Liver (tissue), 9 donors: ENCODE results near the gene NEK1. TPM values are rescaled to one million over a fixed set of nuclear protein-coding genes. Genes with fewer than 3 reads are reported as not detected.

ENCODE experiments used
- DNase-seq: peaks from one replicate; pipeline ENCODE4 v3.0.0-alpha.2; 2017; ENCODE audit warnings: low spot score
- H3K27ac ChIP-seq, 2 donors: one replicate each; pipeline ENCODE4 v1.7.0; 2013; ENCODE audit warnings: inconsistent platforms in 2 of 2, low read length in 2 of 2, control low read depth in 1 of 2, low read depth in 1 of 2, mild to moderate bottlenecking in 1 of 2
- H3K27me3 ChIP-seq, 4 donors: one replicate each; pipeline versions ENCODE4 v1.6.1 to v1.7.0; 2013; ENCODE audit warnings: low read length in 3 of 4, inconsistent platforms in 1 of 4, mild to moderate bottlenecking in 1 of 4, moderate library complexity in 1 of 4; ENCODE audit not compliant: control insufficient read depth in 4 of 4, insufficient read depth in 4 of 4
- H3K36me3 ChIP-seq, 4 donors: one replicate each; pipeline versions ENCODE4 v1.6.1 to v1.7.0; 2013; ENCODE audit warnings: low read length in 3 of 4, mild to moderate bottlenecking in 3 of 4, low read depth in 1 of 4, moderate library complexity in 1 of 4; ENCODE audit not compliant: control insufficient read depth in 4 of 4, insufficient read depth in 3 of 4
- H3K4me1 ChIP-seq, 4 donors: one replicate each; pipeline versions ENCODE4 v1.6.1 to v1.7.0; 2013; ENCODE audit warnings: low read length in 3 of 4, mild to moderate bottlenecking in 3 of 4, moderate library complexity in 1 of 4; ENCODE audit not compliant: control insufficient read depth in 4 of 4, insufficient read depth in 4 of 4
- H3K4me3 ChIP-seq, 3 donors: one replicate each; pipeline versions ENCODE4 v1.6.1 to v1.7.0; 2013; ENCODE audit warnings: low read length in 3 of 3, control low read depth in 1 of 3, low read depth in 1 of 3, mild to moderate bottlenecking in 1 of 3
- H3K9ac ChIP-seq, 2 donors: one replicate each; pipeline ENCODE4 v1.7.0; 2013; ENCODE audit warnings: low read length in 2 of 2, mild to moderate bottlenecking in 2 of 2, moderate library complexity in 2 of 2, control low read depth in 1 of 2, low read depth in 1 of 2
- H3K9me3 ChIP-seq, 4 donors: one replicate each; pipeline versions ENCODE4 v1.6.1 to v1.7.0; 2013; ENCODE audit warnings: low read length in 3 of 4; ENCODE audit not compliant: control insufficient read depth in 4 of 4
- EGR1 ChIP-seq, 2 donors: IDR thresholded peaks; 2 replicates each; pipeline ENCODE4 v1.6.1; 2016 to 2018; ENCODE audit warnings: antibody characterized with exemption in 2 of 2, low read depth in 2 of 2
- FOXA1 ChIP-seq: IDR thresholded peaks from 2 replicates; pipeline ENCODE4 v1.6.1; 2016; ENCODE audit warnings: antibody characterized with exemption
- JUND ChIP-seq, 2 donors: IDR thresholded peaks; 2 replicates each; pipeline ENCODE4 v1.6.1; 2016; ENCODE audit warnings: antibody characterized with exemption in 2 of 2
- NR2F2 ChIP-seq: IDR thresholded peaks from 2 replicates; pipeline ENCODE4 v1.6.1; 2016; ENCODE audit warnings: antibody characterized with exemption
- SP1 ChIP-seq: IDR thresholded peaks from 2 replicates; pipeline ENCODE4 v1.6.1; 2018; ENCODE audit warnings: antibody characterized with exemption, mild to moderate bottlenecking
- TAF1 ChIP-seq: conservative IDR thresholded peaks from 2 replicates; pipeline ENCODE4 v1.6.1; 2016; ENCODE audit warnings: antibody characterized with exemption, mild to moderate bottlenecking
- YY1 ChIP-seq: IDR thresholded peaks from 2 replicates; pipeline ENCODE4 v1.6.1; 2016; ENCODE audit warnings: antibody characterized with exemption, mild to moderate bottlenecking
- WGBS: extraction: QIAGEN DNeasy Blood & Tissue Kit; methylation state at CpG from one replicate; pipeline ENCODE4 v1.1.7; 2013; 5-methylcytosine and 5-hydroxymethylcytosine counted together
- polyA plus RNA-seq, 2 donors: library from polyadenylated mRNA; stranded (reverse) in 1 of 2; unstranded in 1 of 2; fragments of 200-250 nt in 1 of 2; fragments of >200 nt in 1 of 2; fragmentation: Nextera tagmentation in 1 of 2; extraction: Ambion mirVana in 1 of 2; gene quantifications; one replicate each; pipeline versions ENCODE4 v1.2.1 to v1.2.3, GENCODE V29; 2013 to 2015
- total RNA-seq, 2 donors: library from RNA; depleted of rRNA; stranded (reverse); fragments of >200 nt; gene quantifications; one replicate each; pipeline ENCODE4 v1.2.3, GENCODE V29; 2014
- TF ChIP-seq, protein P1 (sequence below): IDR thresholded peaks from 2 replicates; pipeline ENCODE4 v1.6.1; 2016; ENCODE audit warnings: antibody characterized with exemption
- TF ChIP-seq, protein P2 (sequence below): IDR thresholded peaks from 2 replicates; pipeline ENCODE4 v1.6.1; 2016; ENCODE audit warnings: antibody characterized with exemption
- TF ChIP-seq, protein P3 (sequence below): IDR thresholded peaks from 2 replicates; pipeline ENCODE4 v1.6.1; 2016; ENCODE audit warnings: antibody characterized with exemption, mild to moderate bottlenecking
- TF ChIP-seq, protein P4 (sequence below): fragments of 150-350 bp; IDR thresholded peaks from 2 replicates; pipeline ENCODE4 v1.5.1; 2017; ENCODE audit warnings: improper control_type of control experiment, low read depth, low read length; ENCODE audit not compliant: missing input control
- TF ChIP-seq, protein P5 (sequence below): IDR thresholded peaks from 2 replicates; pipeline ENCODE4 v1.6.1; 2016; ENCODE audit warnings: antibody characterized with exemption
- donor health status: healthy.
- donor health status: healthy.
- donor health status: healthy.
- donor health status: healthy.
- donor health status: healthy.

NEK1 gene
- total and polyA plus RNA-seq, 4 donors, result 1.8 to 10.2 (median 5.3) TPM

DNA sequence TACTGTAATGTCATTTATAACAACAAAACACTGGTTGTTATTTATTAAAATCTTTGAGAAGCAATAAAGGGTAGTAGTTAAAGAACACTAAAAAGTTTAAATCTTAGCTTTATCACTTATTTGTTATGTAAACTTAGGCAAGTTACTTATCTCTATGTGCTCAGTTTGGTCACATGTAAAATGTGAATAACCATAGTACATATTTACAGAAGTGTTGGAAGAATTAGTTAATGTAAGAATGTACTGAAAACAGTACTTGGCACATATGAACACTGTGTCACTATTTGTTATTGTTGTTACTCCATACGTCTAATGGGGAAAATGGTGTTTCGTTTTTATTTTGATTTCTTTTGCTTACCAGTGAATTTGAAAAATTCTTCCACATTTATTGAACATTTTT, 9.1 kb downstream of the NEK1 start:
- 93% methylated on average over 2 of the region's 2 CpGs for WGBS
- Histone ChIP-seq H3K27ac (no peak overlapping the region), H3K9me3 (no peaks in the 10 kb centered on the region), H3K36me3 (peaks cover 0 to 4% (median 2%) of the 10 kb centered on the region in 4 donors), H3K4me3 (no peak overlapping the region), H3K4me1 (no peaks in the 10 kb centered on the region), H3K9ac (no peak overlapping the region), H3K27me3 (no peaks in the 10 kb centered on the region)
- DNase-seq, result no peak
- TF ChIP-seq JUND (IDR thresholded peaks at IDR 0.05), result no peak
- TF ChIP-seq, protein P1, sequence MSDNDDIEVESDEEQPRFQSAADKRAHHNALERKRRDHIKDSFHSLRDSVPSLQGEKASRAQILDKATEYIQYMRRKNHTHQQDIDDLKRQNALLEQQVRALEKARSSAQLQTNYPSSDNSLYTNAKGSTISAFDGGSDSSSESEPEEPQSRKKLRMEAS, result no peak
- TF ChIP-seq, protein P2, sequence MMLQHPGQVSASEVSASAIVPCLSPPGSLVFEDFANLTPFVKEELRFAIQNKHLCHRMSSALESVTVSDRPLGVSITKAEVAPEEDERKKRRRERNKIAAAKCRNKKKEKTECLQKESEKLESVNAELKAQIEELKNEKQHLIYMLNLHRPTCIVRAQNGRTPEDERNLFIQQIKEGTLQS, result no peak
- TF ChIP-seq, protein P3, sequence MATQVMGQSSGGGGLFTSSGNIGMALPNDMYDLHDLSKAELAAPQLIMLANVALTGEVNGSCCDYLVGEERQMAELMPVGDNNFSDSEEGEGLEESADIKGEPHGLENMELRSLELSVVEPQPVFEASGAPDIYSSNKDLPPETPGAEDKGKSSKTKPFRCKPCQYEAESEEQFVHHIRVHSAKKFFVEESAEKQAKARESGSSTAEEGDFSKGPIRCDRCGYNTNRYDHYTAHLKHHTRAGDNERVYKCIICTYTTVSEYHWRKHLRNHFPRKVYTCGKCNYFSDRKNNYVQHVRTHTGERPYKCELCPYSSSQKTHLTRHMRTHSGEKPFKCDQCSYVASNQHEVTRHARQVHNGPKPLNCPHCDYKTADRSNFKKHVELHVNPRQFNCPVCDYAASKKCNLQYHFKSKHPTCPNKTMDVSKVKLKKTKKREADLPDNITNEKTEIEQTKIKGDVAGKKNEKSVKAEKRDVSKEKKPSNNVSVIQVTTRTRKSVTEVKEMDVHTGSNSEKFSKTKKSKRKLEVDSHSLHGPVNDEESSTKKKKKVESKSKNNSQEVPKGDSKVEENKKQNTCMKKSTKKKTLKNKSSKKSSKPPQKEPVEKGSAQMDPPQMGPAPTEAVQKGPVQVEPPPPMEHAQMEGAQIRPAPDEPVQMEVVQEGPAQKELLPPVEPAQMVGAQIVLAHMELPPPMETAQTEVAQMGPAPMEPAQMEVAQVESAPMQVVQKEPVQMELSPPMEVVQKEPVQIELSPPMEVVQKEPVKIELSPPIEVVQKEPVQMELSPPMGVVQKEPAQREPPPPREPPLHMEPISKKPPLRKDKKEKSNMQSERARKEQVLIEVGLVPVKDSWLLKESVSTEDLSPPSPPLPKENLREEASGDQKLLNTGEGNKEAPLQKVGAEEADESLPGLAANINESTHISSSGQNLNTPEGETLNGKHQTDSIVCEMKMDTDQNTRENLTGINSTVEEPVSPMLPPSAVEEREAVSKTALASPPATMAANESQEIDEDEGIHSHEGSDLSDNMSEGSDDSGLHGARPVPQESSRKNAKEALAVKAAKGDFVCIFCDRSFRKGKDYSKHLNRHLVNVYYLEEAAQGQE, result no peak
- TF ChIP-seq, protein P4, sequence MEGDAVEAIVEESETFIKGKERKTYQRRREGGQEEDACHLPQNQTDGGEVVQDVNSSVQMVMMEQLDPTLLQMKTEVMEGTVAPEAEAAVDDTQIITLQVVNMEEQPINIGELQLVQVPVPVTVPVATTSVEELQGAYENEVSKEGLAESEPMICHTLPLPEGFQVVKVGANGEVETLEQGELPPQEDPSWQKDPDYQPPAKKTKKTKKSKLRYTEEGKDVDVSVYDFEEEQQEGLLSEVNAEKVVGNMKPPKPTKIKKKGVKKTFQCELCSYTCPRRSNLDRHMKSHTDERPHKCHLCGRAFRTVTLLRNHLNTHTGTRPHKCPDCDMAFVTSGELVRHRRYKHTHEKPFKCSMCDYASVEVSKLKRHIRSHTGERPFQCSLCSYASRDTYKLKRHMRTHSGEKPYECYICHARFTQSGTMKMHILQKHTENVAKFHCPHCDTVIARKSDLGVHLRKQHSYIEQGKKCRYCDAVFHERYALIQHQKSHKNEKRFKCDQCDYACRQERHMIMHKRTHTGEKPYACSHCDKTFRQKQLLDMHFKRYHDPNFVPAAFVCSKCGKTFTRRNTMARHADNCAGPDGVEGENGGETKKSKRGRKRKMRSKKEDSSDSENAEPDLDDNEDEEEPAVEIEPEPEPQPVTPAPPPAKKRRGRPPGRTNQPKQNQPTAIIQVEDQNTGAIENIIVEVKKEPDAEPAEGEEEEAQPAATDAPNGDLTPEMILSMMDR, result no peak

DNA sequence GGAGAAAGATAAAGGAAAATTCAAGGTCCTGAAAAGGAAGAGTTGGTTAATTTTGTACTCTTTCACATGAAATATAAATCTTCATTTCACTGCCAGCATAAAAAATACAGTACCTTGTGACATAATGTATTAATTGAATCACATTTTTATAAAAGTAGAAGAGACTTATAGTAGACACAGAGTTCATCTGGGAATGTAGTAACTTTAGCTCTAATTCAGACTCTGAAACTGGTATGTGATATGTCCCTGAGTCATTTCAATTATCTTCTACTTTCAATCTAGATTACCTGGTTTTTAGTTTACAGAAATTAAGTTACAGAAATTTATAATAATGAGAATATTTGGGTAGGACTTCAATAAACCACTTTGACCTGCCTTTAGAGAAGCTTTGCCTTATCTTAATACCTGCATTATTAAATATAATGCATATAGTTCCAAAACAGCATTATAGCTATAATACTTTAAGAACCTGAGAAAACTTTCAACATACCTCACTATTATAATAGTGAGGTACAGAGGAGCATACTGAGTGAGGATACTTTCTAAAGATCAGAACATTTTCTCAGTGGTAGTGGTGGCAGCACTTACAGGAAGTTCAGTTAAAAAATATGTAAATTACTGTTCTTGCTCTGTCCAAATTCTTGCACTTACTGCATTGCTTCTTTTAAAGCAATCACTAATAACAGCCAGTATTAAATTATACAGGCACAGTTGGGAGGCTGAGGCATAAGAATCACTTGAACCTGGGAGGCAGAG, 11.2 kb downstream of the NEK1 start:
- Histone ChIP-seq H3K9me3 (no peaks in the 10 kb centered on the region), H3K9ac (no peak overlapping the region), H3K4me1 (no peaks in the 10 kb centered on the region), H3K27ac (no peak overlapping the region), H3K4me3 (no peak overlapping the region), H3K27me3 (no peaks in the 10 kb centered on the region), H3K36me3 (peaks cover 0 to 7% (median 3%) of the 10 kb centered on the region in 4 donors)
- TF ChIP-seq, protein P4, result no peak
- no peak for TF ChIP-seq JUND (IDR thresholded peaks at IDR 0.05)
- no peak for TF ChIP-seq NR2F2
- TF ChIP-seq YY1, result no peak
- TF ChIP-seq SP1, result no peak
- TF ChIP-seq FOXA1, result no peak
- no peak for TF ChIP-seq EGR1 (IDR thresholded peaks at IDR 0.05; ENCODE audit: low read depth in 2 of 2)
- TF ChIP-seq TAF1, result no peak
- TF ChIP-seq, protein P5, sequence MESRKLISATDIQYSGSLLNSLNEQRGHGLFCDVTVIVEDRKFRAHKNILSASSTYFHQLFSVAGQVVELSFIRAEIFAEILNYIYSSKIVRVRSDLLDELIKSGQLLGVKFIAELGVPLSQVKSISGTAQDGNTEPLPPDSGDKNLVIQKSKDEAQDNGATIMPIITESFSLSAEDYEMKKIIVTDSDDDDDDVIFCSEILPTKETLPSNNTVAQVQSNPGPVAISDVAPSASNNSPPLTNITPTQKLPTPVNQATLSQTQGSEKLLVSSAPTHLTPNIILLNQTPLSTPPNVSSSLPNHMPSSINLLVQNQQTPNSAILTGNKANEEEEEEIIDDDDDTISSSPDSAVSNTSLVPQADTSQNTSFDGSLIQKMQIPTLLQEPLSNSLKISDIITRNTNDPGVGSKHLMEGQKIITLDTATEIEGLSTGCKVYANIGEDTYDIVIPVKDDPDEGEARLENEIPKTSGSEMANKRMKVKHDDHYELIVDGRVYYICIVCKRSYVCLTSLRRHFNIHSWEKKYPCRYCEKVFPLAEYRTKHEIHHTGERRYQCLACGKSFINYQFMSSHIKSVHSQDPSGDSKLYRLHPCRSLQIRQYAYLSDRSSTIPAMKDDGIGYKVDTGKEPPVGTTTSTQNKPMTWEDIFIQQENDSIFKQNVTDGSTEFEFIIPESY, result no peak
- TF ChIP-seq, protein P2, result no peak
- DNase-seq, result no peak
